ENCODE measurements around the gene PNPT1.

The PNPT1 gene

DNA sequence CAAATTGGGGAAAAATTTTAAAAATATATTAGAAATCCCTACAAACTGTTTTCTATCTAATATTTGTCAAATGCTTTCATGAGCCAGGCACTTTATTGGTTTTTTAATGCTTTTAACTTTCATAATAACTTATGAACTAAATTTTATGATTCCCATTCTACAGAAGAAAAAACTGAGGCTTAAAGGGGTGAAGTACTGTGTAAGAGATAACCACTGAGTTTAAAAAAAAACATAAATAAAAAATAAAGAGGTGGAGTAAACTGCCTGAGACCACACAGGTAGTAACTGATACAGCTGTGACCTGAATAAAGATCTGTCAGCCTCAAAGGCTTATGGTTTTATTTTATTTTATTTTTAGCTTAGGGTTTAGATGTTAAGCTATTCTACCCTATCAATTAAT is 24.7 kb downstream of the PNPT1 start:
- DNase-seq (ENCODE audit: low read depth): no peak

DNA sequence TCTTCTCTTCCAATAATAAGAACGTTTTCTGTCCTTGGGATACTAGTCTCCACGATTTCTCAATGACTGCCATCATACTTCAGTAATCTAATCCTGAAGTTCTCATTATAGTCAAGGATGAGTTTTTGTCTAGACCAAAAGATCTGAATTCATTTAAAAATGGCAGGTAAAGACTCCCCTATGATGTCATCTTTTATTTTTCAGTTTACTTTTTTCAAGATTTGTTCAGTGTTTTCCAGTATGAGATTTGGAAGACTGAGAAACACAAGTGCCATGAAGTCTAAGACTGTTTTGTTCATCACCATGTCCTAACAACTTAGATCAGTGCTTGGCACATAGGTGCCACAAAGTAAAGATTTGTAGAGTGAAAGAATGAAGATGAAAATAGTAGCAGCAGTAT is 40.4 kb downstream of the PNPT1 start:
- DNase-seq (ENCODE audit: low read depth): no peak

DNA sequence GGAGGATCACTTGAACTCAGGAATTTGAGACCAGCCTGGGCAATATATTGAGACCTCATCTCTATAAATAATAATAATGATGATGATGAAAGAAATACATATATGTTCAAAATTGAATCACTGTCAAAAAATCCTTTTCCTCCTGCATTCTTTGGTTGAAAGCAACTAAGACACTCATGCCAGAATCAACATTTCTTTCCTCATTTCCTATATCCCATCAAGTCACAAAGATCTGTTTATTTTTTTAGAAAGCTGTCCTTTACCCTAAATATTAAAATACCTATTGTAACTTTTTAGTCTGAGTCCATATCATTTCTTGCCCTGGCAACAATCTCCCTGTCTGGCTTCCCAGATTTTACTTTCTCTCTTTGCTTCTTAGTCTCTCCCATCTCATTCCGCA is 44.4 kb downstream of the PNPT1 start:
- DNase-seq (ENCODE audit: low read depth): no peak

DNA sequence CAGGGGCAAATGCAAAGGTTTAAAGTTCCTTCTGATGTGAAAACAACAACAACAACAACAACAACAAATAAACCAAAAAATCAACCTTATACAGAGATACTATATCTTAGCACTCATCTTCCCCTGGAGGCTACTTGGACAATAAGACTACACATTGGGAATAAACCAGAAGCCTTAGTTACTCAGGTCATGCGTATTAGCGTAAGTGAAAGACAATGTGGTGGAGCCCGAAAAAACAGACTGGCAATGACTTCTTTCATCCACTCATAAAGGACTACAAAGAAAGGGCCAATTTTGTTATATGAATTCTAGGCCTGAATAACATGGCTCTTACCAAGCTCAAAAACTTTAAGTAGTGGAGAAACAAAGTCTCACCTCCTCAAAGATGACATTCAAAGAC is 56.8 kb downstream of the PNPT1 start:
- DNase-seq (ENCODE audit: low read depth): no peak

DNA sequence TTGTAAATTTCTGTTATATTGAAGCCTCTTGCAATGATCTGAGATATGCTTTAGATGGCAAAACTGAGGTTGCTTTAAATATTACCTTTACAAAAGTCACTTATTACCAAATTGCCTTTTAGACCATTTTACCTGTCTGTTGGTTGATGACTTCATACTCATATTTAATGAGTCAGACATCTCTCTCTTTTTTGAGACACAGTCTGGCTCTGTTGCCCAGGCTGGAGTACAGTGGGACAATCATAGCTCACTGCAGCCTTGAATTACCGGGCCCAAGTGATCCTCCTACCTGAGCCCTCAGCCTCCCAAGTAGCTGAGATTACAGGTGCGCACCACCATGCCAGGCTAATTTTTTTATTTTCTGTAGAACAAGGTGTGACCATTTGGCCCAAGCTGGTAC is 64.7 kb downstream of the PNPT1 start:
- DNase-seq (ENCODE audit: low read depth): no peak

DNA sequence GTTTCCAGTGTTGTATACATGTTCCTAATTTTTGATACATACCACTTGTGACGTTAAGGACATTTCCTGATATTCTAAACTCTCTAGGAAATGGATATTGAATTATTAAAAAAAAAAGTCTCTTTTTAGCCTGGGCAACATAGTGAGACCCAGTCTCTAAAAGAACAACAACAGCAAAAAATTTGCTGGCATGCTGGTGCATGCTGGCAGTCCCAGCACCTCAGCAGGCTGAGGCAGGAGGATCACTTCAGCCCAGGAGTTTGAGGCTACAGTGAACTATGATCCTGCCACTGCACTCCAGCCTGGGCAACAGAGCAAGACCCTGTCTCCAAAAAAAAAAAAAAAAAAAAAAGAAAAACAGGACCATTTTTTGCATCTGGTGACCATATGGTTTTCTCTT is 65.7 kb downstream of the PNPT1 start:
- no peak for DNase-seq (ENCODE audit: low read depth)

DNA sequence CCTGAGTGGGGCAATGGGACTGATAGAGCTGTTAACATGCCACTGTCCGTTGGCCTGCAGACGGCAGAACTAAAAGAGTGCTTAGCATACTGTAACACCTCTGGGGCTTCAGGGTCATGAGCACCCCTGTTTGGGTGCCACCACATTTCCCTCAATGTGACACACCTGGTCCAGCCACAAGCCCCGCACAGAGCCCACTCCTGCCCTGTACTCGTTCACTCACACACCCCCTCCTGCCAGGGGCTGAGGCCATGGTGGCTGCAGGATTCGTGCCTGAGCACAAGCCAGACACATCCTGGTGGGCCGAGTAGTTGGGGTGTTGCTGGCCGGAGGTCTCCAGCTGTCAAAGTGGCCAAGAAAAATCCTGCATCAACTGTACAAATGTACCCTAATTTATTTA is 71.8 kb downstream of the PNPT1 start:
- DNase-seq (ENCODE audit: low read depth): no peak

DNA sequence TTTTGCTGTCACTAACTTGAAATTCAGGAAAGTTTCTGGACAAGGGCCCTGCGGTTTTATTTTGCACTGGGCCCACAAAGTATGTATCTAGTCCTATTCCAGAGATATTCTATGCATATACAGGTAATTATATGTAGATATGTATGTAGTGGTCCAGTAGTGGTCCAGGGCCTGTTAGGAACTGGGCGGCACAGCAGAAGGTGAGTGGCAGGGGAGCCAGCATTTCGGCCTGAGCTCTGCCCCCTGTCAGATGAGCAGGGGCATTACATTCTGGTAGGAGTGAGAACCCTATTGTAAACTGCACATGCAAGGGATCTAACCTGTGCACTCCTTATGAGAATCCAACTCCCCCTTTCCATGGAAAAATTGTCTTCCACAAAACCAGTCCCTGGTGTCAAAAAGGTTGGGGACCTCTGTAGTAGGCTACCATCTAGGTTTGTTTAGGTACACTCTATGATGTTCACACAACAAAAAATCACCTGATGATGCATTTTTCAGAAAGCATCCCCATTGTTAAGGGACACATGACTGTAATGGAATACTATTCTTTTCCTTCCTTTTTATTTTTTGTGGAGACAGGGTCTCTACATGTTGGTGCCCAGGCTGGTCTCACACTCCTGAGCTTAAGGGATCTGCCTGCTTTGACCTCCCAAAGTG is 73.4 kb downstream of the PNPT1 start:
- no peak for DNase-seq (ENCODE audit: low read depth)

DNA sequence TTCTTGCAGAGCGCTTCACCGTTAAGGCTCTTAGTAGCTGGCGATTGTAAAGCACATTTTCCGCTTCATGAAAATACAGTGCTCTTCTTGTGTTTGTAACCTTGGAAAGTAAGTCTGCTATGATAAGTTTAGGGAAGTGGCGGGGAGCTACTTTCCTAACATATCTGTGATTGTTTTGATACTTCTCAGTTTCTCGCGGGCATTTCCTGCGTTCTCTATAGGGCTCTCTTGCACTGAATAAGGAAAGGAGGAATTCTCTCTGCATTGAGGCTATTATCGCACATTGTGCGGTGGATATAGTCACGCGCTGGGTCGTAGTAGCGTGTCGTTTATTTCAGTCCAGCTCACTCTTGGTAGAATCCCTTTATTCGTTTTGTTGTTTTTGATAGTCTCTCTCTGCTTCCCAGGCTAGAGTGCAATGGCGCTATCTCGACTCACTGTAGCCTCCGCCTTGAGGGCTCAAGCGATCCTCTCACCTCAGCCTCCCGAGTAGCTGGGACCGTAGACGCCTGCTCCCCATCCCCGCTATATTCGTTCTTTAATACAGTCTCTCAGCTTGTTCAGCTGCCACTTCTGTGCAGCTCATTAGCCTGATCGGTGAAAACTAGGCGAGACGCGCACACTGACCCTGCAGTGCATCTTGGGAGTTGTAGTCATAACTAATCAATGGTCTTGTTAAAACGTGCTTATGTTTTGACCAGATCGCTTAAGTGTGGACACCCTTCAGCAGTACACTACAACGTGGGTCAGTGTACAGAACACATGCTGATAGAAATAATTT is 75.2 kb downstream of the PNPT1 start:
- DNase-seq (ENCODE audit: low read depth): peak; percentile 10

DNA sequence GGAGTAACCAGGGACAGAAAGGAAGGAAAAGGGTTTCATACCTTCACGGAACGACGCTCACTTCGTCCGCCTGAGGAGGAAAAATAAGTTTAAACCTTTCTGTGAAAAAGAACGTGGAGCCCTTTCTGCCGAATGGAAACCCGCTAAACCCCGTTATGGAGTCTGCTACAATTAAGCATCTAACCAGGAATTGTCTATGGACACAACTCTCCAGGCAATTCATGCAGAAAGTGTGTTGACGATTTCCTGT is 75.7 kb downstream of the PNPT1 start:
- no peak for DNase-seq (ENCODE audit: low read depth)

DNA sequence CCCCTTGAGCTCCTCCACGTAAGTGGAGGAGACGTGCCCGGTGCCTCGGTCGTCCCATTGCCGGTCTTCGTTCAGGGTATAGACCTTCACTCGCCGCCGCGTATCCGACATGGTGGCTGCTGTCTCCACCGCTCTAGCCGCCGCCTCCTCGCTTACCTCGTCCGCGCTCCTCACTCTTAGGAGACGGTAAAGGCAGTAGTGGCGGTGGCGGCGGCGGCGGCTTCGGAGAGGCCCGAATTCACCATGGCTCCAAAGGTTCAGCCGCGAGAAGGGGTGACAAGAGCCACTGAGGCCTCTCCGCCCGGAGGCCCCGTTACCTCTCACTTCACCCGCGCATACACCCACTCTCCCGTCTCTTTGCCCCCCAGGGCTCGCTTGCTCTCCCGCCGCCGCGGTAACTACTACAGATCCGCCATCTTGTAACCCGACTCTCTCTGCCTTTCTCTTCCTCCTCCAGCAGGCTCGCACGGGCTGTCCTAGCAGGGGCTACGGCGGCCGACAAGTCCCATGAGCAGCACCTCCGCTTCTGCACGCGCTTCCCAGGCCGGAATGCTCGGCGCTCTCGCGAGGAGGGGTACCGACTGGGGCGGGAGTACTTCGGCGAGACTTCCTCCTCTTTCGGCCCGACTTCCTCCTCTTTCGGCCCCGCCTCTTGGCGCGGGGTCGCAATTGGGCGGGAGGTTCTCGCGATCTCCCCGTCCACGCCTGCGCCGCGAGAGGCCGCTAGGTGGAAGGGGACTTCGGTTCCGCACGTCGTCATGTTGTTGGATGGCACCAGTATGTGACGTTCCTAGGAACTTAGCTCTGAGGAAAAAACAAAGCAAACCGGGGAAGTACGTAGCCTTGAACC is 76.2 kb downstream of the PNPT1 start, which contains the start of gene PPP4R3B:
Gene PPP4R3B, minus strand, starts transcription at position 448 of the 850 bp plus-strand sequence. Its CDS starts 337 bp downstream, at position 111.
- peak; percentile 96 for DNase-seq (ENCODE audit: low read depth)

DNA sequence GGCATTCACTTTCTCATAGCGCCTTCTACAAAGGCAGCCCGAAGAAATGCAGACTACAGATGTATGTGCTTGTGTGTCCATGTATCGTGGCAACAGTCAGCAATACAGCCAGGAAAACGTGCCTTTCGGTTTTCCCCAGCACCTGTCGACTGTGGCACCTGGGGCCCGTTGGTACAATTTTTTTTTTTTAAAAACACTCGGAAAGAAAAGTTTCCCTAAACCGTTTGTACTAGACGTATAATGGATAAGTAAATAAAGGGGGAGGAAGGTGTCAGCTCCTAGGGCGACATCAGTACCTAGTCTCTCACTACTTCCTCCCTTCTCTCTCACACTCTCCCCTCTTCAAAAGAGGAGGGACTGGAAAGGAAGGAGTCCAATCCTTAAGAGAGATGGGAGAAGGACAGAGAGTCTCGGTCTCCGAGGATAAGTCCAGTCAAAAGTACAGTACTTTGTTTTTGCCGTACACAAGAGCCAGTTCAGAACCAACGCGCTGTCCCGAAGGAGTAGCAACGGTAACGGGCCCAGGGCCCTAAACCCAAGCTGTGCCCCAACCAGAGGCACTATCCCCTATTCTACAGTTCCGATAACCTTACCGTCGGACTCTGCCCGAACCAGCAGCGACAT is 77.0 kb downstream of the PNPT1 start:
- DNase-seq (ENCODE audit: low read depth): peak; percentile 17

DNA sequence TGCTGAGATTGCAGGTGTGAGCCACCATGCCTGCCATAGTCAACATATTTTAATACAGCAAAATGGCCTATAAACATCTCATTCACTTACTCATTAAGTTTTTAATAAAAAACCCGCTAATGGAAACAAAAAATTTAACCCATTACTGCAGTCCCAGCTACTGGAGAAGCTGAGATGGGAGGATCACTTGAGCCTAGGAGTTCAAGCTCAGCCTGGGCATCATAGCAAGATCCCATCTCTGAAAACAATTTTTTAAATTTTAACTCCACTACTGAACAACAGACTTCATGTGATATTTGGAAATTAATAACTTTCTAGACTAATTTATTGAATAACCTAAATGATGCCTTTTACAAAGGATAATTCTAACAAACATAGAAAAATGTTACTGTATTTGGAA is 81.6 kb downstream of the PNPT1 start:
- DNase-seq (ENCODE audit: low read depth): no peak

DNA sequence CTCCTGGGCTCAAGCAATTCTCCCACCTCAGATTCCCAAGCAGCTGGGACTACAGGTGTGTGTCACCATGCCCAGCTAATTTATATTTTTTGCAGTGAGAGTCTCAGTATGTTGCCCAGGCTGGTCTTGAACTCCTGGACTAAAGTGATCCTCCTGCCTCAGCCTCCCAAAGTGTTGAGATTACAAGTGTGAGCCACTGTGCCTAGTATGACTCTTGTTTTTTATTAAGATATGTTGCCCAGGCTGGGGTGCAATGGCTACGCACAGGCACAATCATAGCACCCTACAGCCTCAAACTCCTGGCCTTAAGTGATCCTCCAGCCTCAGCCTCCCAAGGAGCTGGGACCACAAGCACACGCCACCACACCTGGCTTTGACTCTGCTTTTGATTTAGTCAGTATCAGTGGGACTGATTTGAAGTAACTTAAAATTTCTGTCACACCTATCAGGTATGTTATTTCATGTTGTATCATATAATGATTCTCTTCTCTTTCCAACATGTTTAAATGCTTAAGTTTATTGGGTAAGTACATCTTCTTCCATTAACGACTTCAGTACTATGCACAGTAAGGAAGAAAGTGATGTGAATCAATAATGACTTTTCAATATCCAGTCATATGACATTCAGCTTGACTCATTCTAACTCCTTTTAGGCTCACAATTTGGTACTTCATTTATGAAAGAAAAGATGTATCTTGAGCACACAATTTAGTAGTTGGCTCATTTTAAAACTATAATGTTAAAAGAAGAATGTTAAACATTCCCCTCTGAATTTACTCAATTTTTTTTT is 82.5 kb downstream of the PNPT1 start:
- DNase-seq (ENCODE audit: low read depth): no peak

DNA sequence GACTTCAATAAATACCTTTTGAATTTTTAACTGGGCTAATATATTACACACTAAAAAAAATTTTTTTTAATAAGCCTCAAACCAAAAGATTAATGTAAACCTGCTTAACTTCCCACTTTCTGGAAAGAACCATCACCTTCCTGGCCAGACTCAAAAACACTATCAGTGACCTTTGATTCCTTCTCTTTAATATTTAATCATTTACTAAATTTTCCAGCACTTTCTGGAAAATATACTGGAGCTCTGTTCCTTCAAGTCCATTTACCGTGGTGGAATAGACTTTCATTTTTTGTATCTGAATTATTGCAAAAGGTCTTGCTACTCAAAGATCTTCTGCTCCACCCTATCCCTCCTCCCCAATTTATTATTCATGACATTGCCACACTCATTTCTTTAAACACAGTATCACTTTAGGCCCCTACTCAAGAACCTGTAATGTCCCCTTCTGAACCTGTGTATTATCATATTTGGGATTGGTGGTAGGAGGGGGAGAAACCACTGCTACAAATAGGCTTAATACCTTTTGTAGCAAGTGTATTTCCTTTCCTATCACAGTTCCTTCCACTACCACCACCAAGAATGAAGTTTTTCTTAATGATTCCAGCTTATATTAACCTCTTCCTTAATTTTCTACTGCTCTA is 83.6 kb downstream of the PNPT1 start:
- DNase-seq (ENCODE audit: low read depth): no peak

DNA sequence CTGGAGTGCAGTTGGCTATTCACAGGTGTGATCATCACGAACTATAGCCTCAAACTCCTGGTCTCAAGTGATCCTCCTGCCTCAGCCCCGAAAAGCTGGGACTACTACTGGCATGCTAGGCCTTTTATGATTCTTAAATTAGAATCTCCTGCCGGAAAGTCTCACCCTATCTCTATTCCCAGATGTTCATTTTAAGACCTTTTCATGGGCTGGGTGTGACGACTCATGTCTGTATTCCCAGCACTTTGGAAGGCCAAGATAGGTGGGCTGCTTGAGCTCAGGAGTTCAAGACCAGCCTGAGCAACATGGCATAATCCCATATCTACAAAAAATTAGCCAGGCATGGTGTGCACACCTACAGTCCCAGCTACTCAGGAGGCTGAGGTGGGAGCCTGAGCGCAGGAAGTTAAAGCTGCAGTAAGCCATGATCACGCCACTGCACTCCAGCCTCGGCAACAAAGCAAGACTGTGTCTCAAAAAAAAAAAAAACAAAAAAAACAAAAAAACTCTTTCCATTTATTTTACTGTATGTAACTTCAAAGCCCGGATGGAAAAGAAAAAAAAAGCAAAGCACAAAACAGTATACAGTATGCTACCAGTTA is 84.3 kb downstream of the PNPT1 start:
- DNase-seq (ENCODE audit: low read depth): no peak

DNA sequence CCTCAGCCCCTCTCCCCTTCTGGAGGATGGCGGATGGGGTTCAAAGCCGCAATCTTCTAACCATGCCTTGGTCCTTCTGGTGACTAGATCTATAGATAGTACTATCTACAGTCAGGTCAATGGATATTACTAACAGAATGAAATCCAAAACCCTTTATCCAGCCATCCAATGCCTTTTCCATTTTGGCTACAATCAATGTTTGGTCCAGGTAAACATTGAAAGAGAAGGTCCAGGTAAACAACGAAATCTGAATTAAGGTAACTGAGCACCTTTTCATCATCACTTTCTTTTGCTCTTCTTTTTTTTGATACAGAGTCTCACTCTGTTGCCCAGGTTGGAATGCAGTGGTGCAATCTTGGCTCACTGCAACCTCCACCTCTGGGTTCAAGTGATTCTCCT is 85.9 kb downstream of the PNPT1 start:
- DNase-seq (ENCODE audit: low read depth): no peak

DNA sequence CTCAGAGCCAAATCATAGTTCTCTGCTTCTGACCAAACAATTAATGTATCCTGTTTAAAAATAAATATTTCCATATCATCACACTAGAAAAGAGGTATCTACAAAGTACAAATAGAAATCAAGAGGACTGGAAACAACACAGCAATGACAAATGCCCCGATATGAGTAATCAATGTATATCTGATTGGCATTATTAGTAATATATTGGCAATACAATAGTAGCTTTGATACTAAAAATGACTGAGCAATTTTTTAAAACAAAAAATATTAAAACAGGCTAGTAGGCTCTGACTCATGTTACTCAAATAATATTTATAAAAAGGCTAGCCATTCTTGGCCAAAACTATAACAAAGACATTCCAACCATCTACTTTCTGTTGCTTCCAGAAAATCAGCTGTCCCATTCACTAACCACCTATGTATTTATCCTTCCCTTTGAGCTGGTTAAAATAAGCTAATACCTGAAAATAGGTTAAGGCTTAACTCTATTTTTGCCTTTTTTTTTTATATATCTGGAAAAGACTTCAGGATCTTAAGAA is 89.5 kb downstream of the PNPT1 start:
- DNase-seq (ENCODE audit: low read depth): no peak

DNA sequence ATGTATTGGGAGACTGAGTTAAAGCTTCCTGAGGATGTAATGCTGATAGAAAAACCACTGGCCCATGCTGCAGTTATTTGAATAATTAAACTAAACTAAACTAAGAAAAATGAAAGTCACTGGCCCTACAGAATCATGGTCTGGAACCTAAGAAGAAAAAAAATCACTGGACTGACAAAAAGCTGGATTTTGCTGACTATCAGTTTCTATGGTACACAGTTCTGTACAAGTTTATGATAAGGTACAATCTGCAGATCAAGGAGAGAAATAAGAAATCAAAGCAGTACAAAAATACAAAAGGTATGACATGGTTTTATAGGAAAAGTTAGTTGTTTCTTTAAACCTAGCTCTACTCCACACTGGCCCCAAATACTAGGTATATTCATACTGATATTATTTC is 91.8 kb downstream of the PNPT1 start:
- no peak for DNase-seq (ENCODE audit: low read depth)

DNA sequence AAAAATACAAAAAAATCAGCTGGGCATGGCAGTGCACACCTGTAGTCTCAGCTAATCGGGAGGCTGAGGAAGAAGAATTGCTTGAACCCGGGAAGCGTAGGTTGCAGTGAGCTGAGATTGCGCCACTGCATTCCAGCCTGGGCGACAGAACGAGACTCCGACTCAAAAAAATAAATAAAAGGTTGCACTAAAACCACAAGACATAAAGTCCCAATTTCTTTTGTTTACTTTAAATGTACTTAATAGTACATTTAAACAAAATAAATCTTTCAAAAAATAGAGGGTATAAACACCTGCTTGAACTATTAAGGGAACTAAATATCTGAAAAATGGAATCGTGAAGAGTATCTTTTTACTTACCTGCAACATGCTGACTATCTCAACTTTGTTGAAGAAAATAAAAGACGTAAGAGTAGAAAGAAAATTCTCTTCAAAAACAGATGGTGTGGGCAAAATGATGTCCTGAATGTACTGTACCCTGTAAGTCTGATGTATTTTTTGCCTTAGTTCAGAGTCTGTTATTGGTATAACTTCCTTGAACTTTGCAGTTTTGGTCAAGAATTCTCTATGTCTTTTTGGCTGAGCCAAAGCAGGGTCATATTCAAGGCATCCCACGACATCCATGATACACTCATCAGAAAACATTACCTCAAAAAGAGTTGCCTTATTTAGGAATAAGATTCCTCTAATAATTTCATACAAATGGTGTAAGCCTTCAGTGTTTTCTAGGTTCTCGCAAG is 95.4 kb downstream of the PNPT1 start:
- no peak for DNase-seq (ENCODE audit: low read depth)
